CD4-positive, alpha-beta T cell treated with Interleukin-2 at 100 ng/mL for 4 hours (primary cell): ENCODE data around the gene GRIN2A.

ENCODE experiments used
- DNase-seq: peaks from one replicate; pipeline ENCODE4 v3.0.0-alpha.2; 2020; ENCODE audit warnings: low spot score

The GRIN2A gene

GRCh38 chr16:10031473-10031872 lies 150.8 kb downstream of the GRIN2A start:
- no peak for DNase-seq

- DNase-seq: no peak
Measured at GRCh38 chr16:10028644-10029043, 153.6 kb downstream of the GRIN2A start.

GRCh38 chr16:10027553-10027952 lies 154.7 kb downstream of the GRIN2A start:
- DNase-seq: no peak

- no peak for DNase-seq
Measured at GRCh38 chr16:10026593-10026992, 155.6 kb downstream of the GRIN2A start.

GRCh38 chr16:10022098-10022497 lies 160.1 kb downstream of the GRIN2A start:
- DNase-seq: no peak

GRCh38 chr16:10020866-10021265 lies 161.4 kb downstream of the GRIN2A start:
- DNase-seq: no peak

- DNase-seq: no peak
Measured at GRCh38 chr16:10016752-10017151, 165.5 kb downstream of the GRIN2A start.

- DNase-seq: no peak
Measured at GRCh38 chr16:10015397-10015796, 166.8 kb downstream of the GRIN2A start.

GRCh38 chr16:10013774-10014173 lies 168.5 kb downstream of the GRIN2A start:
- DNase-seq: no peak

GRCh38 chr16:10013364-10013763 lies 168.9 kb downstream of the GRIN2A start:
- no peak for DNase-seq

GRCh38 chr16:10009684-10010083 lies 172.5 kb downstream of the GRIN2A start:
- no peak for DNase-seq

- DNase-seq: no peak
Measured at GRCh38 chr16:10003486-10003885, 178.7 kb downstream of the GRIN2A start.

- no peak for DNase-seq
Measured at GRCh38 chr16:10001258-10001775, 180.9 kb downstream of the GRIN2A start.

- DNase-seq: no peak
Measured at GRCh38 chr16:9996221-9996620, 186.0 kb downstream of the GRIN2A start.

GRCh38 chr16:9992441-9992840 lies 189.8 kb downstream of the GRIN2A start:
- no peak for DNase-seq

GRCh38 chr16:9980981-9981380 lies 201.2 kb downstream of the GRIN2A start:
- DNase-seq: no peak

- DNase-seq: no peak
Measured at GRCh38 chr16:9978160-9978725, 204.0 kb downstream of the GRIN2A start.

GRCh38 chr16:9977333-9977897 lies 204.8 kb downstream of the GRIN2A start:
- DNase-seq: no peak

GRCh38 chr16:9976601-9977000 lies 205.6 kb downstream of the GRIN2A start:
- no peak for DNase-seq

- DNase-seq: no peak
Measured at GRCh38 chr16:9971907-9972306, 210.3 kb downstream of the GRIN2A start.

- no peak for DNase-seq
Measured at GRCh38 chr16:9970796-9971195, 211.4 kb downstream of the GRIN2A start.

- no peak for DNase-seq
Measured at GRCh38 chr16:9970244-9970643, 212.0 kb downstream of the GRIN2A start.

GRCh38 chr16:9969580-9969979 lies 212.6 kb downstream of the GRIN2A start:
- no peak for DNase-seq

GRCh38 chr16:9966569-9967157 lies 215.6 kb downstream of the GRIN2A start:
- no peak for DNase-seq
